Adrenal gland (tissue), 12 donors: ENCODE results near the gene COG6. TPM values are rescaled to one million over a fixed set of nuclear protein-coding genes. Genes with fewer than 3 reads are reported as not detected.

Experiments
- DNase-seq, 7 donors: peaks; one replicate each; pipeline ENCODE4 v3.0.0-alpha.2; 2019 to 2020
- H3K27ac ChIP-seq, 5 donors: fragments of 200-600 bp; sonication (generic) in 4 of 5; 1 replicate in 3 of 5; 2 replicates in 2 of 5; pipeline versions ENCODE4 v1.5.1 to v1.8.0; 2016 to 2020; ENCODE audit warnings: mild to moderate bottlenecking in 1 of 5
- H3K27me3 ChIP-seq: fragments of 200-600 bp; 2 replicates; pipeline ENCODE4 v1.8.0; 2021
- H3K36me3 ChIP-seq, 2 donors: fragments of 200-600 bp; replicated peaks in 1 of 2; 1 replicate in 1 of 2; 2 replicates in 1 of 2; pipeline versions ENCODE4 v1.5.1 to v1.8.0; 2018 to 2022
- H3K4me1 ChIP-seq, 2 donors: fragments of 200-600 bp; replicated peaks in 1 of 2; 1 replicate in 1 of 2; 2 replicates in 1 of 2; pipeline versions ENCODE4 v1.5.1 to v1.8.0; 2018 to 2021
- H3K4me3 ChIP-seq, 4 donors: fragments of 200-600 bp; sonication (generic) in 3 of 4; one replicate each; pipeline ENCODE4 v1.5.1; 2016 to 2018
- H3K9me3 ChIP-seq, 3 donors: fragments of 200-600 bp; sonication (generic) in 1 of 3; replicated peaks in 1 of 3; 1 replicate in 2 of 3; 2 replicates in 1 of 3; pipeline versions ENCODE4 v1.5.1 to v1.8.0; 2016 to 2021
- POLR2A ChIP-seq, 2 donors: fragments of 450-650 bp; IDR thresholded peaks; one replicate each; pipeline ENCODE4 v1.6.1; 2017; ENCODE audit warnings: antibody characterized with exemption in 2 of 2, mild to moderate bottlenecking in 2 of 2, moderate library complexity in 1 of 2
- WGBS, 4 donors: extraction: QIAGEN DNeasy Blood & Tissue Kit in 2 of 4; methylation state at CpG; one replicate each; pipeline versions ENCODE4 v1.1.5 to v1.1.7; 2013 to 2017; 5-methylcytosine and 5-hydroxymethylcytosine counted together
- intact Hi-C, 2 donors: fragments of 100-400 bp; cut with DNase I; formaldehyde crosslinking; loops; one replicate each; pipeline versions ENCODE4 v1.14.1 to v1.15.0; 2022 to 2023
- polyA plus RNA-seq, 3 donors: library from polyadenylated mRNA; stranded (reverse); fragments of 200-250 nt in 2 of 3; fragments of 350-450 nt in 1 of 3; fragmentation: Illumina TruSeq in 1 of 3; extraction: RNeasy Lipid Tissue Mini Kit (QIAGEN cat#74804) in 1 of 3; gene quantifications; one replicate each; pipeline ENCODE4 v1.2.3, GENCODE V29; 2013 to 2014
- total RNA-seq, 9 donors: library from RNA; depleted of rRNA in 4 of 9; stranded (reverse); fragments of >200 nt in 4 of 9; fragments of 120-200 nt in 1 of 9; fragmentation: NEBNext Ultra II Directional in 1 of 9; extraction: Animal tissue kit (Norgen Biotek cat#: 25700) in 1 of 9; gene quantifications; one replicate each; pipeline versions ENCODE4 v1.1.0 to v1.2.4, GENCODE V29; 2013 to 2023
- TF ChIP-seq, protein P1 (sequence below), 6 experiments: fragments of 450-650 bp in 4 of 6; fragments of 200-600 bp in 2 of 6; sonication (generic) in 1 of 6; IDR thresholded peaks; 1 replicate in 5 of 6; 2 replicates in 1 of 6; pipeline versions ENCODE4 v1.5.1 to v1.8.0; 2016 to 2021; ENCODE audit warnings: antibody characterized with exemption in 6 of 6, mild to moderate bottlenecking in 2 of 6, moderate library complexity in 1 of 6
- donor health status: healthy with polysubstance abuse.
- donor health status: Bipolar disorder and iron deficiency.
- donor health status: DM: yes; HTN: yes; CAD: no.
- donor health status: DM: no; HTN: no; CAD: no.
- donor health status: DM: no; HTN: no; CAD: no.
- donor health status: DM: yes; HTN: yes; CAD: no.

Gene COG6
- total and polyA plus RNA-seq, 12 donors, result 7.2 to 53.5 (median 31.5) TPM

DNA sequence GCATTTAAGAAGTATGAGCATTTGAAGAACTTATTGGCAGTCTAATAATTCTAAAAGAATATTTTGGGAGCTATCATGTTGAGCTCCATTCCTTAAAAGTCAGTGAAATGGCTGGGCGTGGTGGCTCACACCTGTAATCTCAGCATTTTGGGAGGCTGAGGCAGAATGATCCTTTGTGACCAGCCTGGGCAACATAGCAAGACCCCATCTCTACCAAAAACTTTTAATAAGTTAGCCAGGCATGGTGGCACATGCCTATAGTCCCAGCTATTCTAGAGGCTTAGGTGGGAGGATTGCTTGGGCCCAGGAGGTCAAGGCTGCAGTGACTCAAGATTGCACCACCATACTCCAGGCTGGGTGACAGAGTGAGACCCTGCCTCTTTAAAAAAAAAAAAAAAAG is 8.0 kb downstream of the COG6 start:
- Histone ChIP-seq H3K4me3 (no peak overlapping the region), H3K4me1 (peaks cover 0 to 9% of the 10 kb centered on the region in 2 donors), H3K27ac (no peak overlapping the region), H3K36me3 (no peaks in the 10 kb centered on the region), H3K9me3 (no peaks in the 10 kb centered on the region), H3K27me3 (no peaks in the 10 kb centered on the region)
- no peak for TF ChIP-seq POLR2A (IDR thresholded peaks at IDR 0.05)
- TF ChIP-seq, protein P1, sequence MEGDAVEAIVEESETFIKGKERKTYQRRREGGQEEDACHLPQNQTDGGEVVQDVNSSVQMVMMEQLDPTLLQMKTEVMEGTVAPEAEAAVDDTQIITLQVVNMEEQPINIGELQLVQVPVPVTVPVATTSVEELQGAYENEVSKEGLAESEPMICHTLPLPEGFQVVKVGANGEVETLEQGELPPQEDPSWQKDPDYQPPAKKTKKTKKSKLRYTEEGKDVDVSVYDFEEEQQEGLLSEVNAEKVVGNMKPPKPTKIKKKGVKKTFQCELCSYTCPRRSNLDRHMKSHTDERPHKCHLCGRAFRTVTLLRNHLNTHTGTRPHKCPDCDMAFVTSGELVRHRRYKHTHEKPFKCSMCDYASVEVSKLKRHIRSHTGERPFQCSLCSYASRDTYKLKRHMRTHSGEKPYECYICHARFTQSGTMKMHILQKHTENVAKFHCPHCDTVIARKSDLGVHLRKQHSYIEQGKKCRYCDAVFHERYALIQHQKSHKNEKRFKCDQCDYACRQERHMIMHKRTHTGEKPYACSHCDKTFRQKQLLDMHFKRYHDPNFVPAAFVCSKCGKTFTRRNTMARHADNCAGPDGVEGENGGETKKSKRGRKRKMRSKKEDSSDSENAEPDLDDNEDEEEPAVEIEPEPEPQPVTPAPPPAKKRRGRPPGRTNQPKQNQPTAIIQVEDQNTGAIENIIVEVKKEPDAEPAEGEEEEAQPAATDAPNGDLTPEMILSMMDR (IDR thresholded peaks at IDR 0.05), result no peak
- intact Hi-C loops, result no loop called here
- 92 to 100% (median 98%) methylated on average over 1 of the region's 1 CpG for WGBS, 4 donors
- DNase-seq, result no peak

DNA sequence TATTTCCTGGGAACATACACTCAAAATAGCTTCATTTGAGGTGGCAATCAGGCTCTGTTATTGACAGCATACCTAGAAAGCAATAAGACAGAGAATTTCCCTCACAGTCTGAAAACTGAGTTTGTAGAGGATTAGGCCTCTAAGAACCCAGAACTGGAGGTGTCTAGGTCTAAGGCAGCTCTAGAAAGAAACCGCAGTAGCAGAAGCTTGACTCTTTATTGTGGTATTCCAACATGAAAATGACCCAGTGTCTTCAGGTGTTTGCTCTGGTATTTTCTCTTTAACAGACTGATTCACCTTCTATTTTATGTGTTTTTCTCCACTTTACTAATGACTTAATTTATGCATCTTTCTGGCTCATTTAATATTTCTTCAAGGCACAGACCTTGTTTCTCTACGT is 8.5 kb downstream of the COG6 start:
- no peaks in the 10 kb centered on the region for H3K36me3 ChIP-seq
- no peaks in the 10 kb centered on the region for H3K9me3 ChIP-seq
- WGBS, 4 donors, result 48 to 76% (median 49%) methylated on average over 2 of the region's 2 CpGs
- H3K4me3 ChIP-seq, result no peak overlapping the region
- intact Hi-C loops, result no loop called here
- TF ChIP-seq POLR2A (IDR thresholded peaks at IDR 0.05), result no peak
- TF ChIP-seq, protein P1 (IDR thresholded peaks at IDR 0.05), result no peak
- no peak overlapping the region for H3K27ac ChIP-seq
- no peak for DNase-seq
- H3K4me1 ChIP-seq, result peaks cover 0 to 12% of the 10 kb centered on the region in 2 donors
- H3K27me3 ChIP-seq, result no peaks in the 10 kb centered on the region

DNA sequence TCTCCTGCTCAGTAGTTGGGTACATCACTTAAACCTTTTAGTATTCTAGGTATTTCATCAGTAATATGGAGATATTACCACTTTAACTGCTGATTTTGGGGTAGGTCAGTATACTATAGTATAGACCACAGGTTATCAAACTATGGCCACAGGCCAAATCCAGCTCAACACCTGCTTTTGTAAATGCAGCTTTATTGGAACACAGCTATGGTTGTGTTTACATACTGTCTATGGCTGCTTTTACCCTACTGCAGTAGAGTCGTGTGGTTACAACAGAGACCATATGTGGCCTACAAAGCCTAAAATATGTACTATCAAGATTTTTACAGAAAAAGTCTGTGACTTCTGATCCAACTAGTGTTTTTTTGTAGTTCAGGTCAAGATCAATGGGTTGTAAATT is 10.3 kb downstream of the COG6 start:
- no peak overlapping the region for H3K27ac ChIP-seq
- WGBS, 4 donors, result 94 to 100% (median 95%) methylated on average over 1 of the region's 1 CpG
- no peaks in the 10 kb centered on the region for H3K27me3 ChIP-seq
- no peak for TF ChIP-seq POLR2A (IDR thresholded peaks at IDR 0.05)
- TF ChIP-seq, protein P1 (IDR thresholded peaks at IDR 0.05), result no peak
- no peak overlapping the region for H3K4me3 ChIP-seq
- H3K4me1 ChIP-seq, result peaks cover 0 to 18% of the 10 kb centered on the region in 2 donors
- no peaks in the 10 kb centered on the region for H3K9me3 ChIP-seq
- intact Hi-C loops, result no loop called here
- no peaks in the 10 kb centered on the region for H3K36me3 ChIP-seq
- DNase-seq, result no peak

DNA sequence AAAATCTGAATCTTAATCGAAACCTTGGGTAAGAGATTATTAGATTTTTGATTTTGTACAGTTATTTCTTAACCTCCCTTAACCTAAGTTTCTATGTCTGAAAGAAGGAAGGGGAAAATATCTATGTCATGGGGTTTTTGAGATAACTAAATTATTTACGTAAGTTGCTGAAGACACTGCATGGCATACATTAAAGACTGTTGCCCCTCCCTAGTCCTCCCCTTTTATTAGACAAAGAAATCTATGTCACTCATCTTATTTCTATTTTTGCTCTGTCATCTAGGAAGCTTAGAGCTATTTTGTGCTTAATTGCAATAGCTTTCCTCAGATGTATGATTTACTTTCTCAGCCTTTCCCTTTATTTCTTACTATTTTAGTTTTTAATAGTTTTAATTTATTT is 15.0 kb downstream of the COG6 start:
- WGBS, 4 donors, result 89 to 96% (median 93%) methylated on average over 2 of the region's 2 CpGs
- TF ChIP-seq, protein P1 (IDR thresholded peaks at IDR 0.05), result no peak
- no peak for TF ChIP-seq POLR2A (IDR thresholded peaks at IDR 0.05)
- H3K27me3 ChIP-seq, result no peaks in the 10 kb centered on the region
- intact Hi-C loops, result no loop called here
- no peaks in the 10 kb centered on the region for H3K9me3 ChIP-seq
- no peak for DNase-seq
- H3K4me1 ChIP-seq, result peaks cover 0 to 18% of the 10 kb centered on the region in 2 donors
- no peak overlapping the region for H3K27ac ChIP-seq
- H3K36me3 ChIP-seq, result no peaks in the 10 kb centered on the region
- H3K4me3 ChIP-seq, result no peak overlapping the region
